ENCODE data around the gene ISCU. TPM values are rescaled to one million over a fixed set of nuclear protein-coding genes. Genes with fewer than 3 reads are reported as not detected.

Gene ISCU
- total and polyA plus RNA-seq, 2 donors, result 125 to 248 TPM

DNA sequence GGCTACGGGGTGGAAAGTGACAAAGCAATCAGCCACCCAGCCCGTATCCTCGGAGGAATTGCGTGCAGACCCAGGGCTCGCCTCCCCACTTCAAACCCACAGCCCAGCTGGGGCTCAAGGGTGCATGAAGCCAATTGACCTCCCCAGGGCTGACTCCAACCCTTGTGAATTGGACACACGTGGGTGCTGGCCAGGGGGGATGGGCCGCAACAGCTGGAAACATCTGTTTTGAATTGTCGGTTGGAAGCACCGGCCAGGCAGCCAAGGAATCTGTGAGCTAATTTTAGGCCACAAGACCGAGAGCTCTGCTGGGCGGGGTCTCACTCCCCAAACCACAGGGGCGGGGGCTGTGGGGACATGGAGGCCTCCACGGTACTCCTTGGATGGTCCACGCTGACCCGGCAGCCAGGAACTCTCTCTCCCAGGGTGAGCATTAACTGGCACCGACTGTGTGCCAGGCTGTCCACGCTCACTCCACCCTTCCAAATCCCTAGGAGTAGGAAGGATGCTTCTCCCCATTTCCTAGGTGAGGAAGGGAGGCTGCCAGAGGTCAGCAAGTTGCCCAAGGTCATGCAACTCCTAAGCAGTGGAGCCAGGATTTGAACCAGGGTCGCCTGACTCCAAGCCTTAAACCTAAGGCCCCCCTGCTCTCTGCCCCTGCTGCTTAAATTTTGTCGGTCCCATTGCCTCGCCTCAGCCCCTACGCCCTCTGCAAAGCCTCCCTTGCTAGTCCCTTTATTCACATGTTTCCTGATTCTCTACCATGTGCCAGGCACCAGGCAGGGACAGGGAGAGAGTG lies 47.3 kb downstream of the ISCU start:
- 53% methylated on average over 21 of the region's 21 CpGs for WGBS
- no peak overlapping the region for H3K4me3 ChIP-seq (ENCODE audit: low read length in 2 of 2)
- DNase-seq (ENCODE audit: low read depth in 6 of 9, low spot score in 9 of 9), result no peak
- H3K27me3 ChIP-seq (ENCODE audit: control insufficient read depth in 2 of 2, insufficient read depth in 1 of 2, low read length in 1 of 2), result peaks cover 0 to 5% of the 10 kb centered on the region in 2 donors
- H3K4me1 ChIP-seq (ENCODE audit: control insufficient read depth in 2 of 2, insufficient read depth in 2 of 2, low read length in 2 of 2), result peaks cover 0 to 4% of the 10 kb centered on the region in 2 donors
- H3K9me3 ChIP-seq (ENCODE audit: control insufficient read depth in 2 of 2, insufficient read depth in 1 of 2, low read length in 1 of 2), result no peaks in the 10 kb centered on the region
- no peak overlapping the region for H3K27ac ChIP-seq (ENCODE audit: low read depth in 1 of 2, low read length in 1 of 2)
- no peaks in the 10 kb centered on the region for H3K36me3 ChIP-seq (ENCODE audit: control insufficient read depth in 2 of 2, insufficient read depth in 2 of 2, low read length in 1 of 2)

DNA sequence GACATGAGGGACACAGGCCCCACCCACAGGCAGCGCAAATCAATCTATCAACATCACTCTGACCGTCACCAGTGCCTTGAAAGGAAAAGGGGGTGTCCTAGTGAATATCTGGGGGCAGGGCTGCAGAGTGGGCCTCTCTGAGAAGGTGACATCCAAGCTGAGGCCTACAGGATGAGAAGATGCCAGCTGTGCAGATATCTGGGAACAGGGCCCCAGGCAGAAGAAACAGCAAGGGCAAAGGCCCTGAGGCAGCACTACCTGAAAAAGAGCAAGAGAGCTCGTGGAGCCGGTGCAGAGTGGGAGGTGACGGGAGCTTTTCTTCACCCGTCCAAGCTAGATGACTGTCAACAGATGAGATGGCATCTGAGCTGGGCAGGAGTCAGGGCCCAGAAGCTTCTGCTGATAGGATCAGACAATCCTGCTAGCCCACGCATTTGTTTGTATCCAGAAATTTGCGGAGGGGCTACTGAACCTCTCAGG lies 48.0 kb downstream of the ISCU start:
- H3K4me3 ChIP-seq (ENCODE audit: low read length in 2 of 2), result no peak overlapping the region
- H3K9me3 ChIP-seq (ENCODE audit: control insufficient read depth in 2 of 2, insufficient read depth in 1 of 2, low read length in 1 of 2), result no peaks in the 10 kb centered on the region
- H3K4me1 ChIP-seq (ENCODE audit: control insufficient read depth in 2 of 2, insufficient read depth in 2 of 2, low read length in 2 of 2), result peaks cover 0 to 4% of the 10 kb centered on the region in 2 donors
- no peak overlapping the region for H3K27ac ChIP-seq (ENCODE audit: low read depth in 1 of 2, low read length in 1 of 2)
- no peak for DNase-seq (ENCODE audit: low read depth in 6 of 9, low spot score in 9 of 9)
- WGBS, result 97% methylated on average over 8 of the region's 8 CpGs
- no peaks in the 10 kb centered on the region for H3K36me3 ChIP-seq (ENCODE audit: control insufficient read depth in 2 of 2, insufficient read depth in 2 of 2, low read length in 1 of 2)
- peaks cover 0 to 5% of the 10 kb centered on the region in 2 donors for H3K27me3 ChIP-seq (ENCODE audit: control insufficient read depth in 2 of 2, insufficient read depth in 1 of 2, low read length in 1 of 2)

DNA sequence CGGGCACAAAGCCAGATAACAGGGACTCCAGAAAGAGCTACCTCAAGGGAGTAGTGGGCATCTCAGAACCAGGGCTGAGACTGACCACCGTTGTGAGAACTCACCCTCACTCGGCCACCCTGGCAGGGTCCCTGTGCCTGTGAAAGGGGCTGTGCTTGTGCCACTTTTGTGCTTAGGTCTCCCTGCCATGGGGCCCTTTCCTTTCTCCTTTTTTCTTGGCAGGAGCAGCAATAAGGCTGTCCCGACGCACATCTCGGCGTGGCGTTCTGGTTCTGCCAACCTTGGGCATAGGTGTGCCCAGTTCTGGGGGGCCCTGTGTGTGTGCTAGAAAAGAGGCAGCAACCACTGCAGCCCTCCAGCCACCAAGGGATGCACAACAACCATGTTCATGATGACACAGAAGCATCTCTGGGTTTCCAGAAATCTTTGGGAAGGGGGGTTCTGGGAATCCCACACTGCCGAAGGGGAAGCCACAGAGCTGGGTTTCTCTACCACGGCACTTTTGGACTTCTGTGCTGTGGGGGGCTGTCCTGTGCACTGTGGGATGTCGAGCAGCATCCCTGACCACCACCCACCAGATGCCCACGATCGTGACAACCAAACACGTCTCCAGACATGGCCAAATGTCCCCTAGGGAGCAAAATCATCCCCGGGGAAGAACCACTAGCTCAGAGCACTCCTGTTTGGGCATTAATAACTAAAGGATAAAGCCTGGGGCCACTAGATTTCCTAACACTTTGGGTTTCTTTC lies 48.6 kb downstream of the ISCU start:
- Histone ChIP-seq H3K27ac (ENCODE audit: low read depth in 1 of 2, low read length in 1 of 2) (no peak overlapping the region), H3K27me3 (ENCODE audit: control insufficient read depth in 2 of 2, insufficient read depth in 1 of 2, low read length in 1 of 2) (peaks cover 0 to 5% of the 10 kb centered on the region in 2 donors), H3K4me1 (ENCODE audit: control insufficient read depth in 2 of 2, insufficient read depth in 2 of 2, low read length in 2 of 2) (peaks cover 0 to 4% of the 10 kb centered on the region in 2 donors), H3K9me3 (ENCODE audit: control insufficient read depth in 2 of 2, insufficient read depth in 1 of 2, low read length in 1 of 2) (peaks cover 0 to 3% of the 10 kb centered on the region in 2 donors), H3K4me3 (ENCODE audit: low read length in 2 of 2) (no peak overlapping the region), H3K36me3 (ENCODE audit: control insufficient read depth in 2 of 2, insufficient read depth in 2 of 2, low read length in 1 of 2) (no peaks in the 10 kb centered on the region)
- DNase-seq (ENCODE audit: low read depth in 6 of 9, low spot score in 9 of 9), result no peak
- 94% methylated on average over 15 of the region's 15 CpGs for WGBS

DNA sequence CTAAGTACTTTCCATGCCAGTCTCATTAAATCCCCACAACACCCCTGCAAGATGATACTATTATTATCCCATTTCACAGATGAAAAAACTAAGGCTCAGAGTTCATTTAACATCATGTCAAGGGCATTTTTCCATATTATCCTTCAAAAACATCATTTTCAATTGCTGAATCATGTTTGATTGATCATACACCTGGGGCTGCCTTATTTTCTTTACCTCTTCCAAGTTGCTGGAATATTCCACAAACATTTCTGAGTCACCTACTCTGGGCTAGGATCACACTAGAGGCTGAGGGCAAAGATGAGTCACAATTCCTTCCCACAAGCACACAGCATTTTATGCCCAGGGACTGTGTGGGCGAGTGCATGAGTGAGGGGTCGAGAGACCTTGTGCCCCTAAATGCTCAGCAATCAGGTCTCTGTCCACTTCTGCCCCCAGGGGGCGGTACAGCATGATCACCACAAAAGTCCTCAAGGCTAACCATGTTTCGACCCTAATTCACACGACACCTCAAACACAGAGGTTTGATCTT lies 49.6 kb downstream of the ISCU start:
- WGBS, result 91% methylated on average over 5 of the region's 5 CpGs
- H3K4me1 ChIP-seq (ENCODE audit: control insufficient read depth in 2 of 2, insufficient read depth in 2 of 2, low read length in 2 of 2), result peaks cover 6 to 13% of the 10 kb centered on the region in 2 donors
- peak in 2 of 9 donors; percentile 36 to 49 for DNase-seq (ENCODE audit: low read depth in 6 of 9, low spot score in 9 of 9)
- H3K36me3 ChIP-seq (ENCODE audit: control insufficient read depth in 2 of 2, insufficient read depth in 2 of 2, low read length in 1 of 2), result no peaks in the 10 kb centered on the region
- H3K4me3 ChIP-seq (ENCODE audit: low read length in 2 of 2), result no peak overlapping the region
- H3K27ac ChIP-seq (ENCODE audit: low read depth in 1 of 2, low read length in 1 of 2), result no peak overlapping the region
- peaks cover 0 to 8% of the 10 kb centered on the region in 2 donors for H3K9me3 ChIP-seq (ENCODE audit: control insufficient read depth in 2 of 2, insufficient read depth in 1 of 2, low read length in 1 of 2)
- peaks cover 0 to 5% of the 10 kb centered on the region in 2 donors for H3K27me3 ChIP-seq (ENCODE audit: control insufficient read depth in 2 of 2, insufficient read depth in 1 of 2, low read length in 1 of 2)

DNA sequence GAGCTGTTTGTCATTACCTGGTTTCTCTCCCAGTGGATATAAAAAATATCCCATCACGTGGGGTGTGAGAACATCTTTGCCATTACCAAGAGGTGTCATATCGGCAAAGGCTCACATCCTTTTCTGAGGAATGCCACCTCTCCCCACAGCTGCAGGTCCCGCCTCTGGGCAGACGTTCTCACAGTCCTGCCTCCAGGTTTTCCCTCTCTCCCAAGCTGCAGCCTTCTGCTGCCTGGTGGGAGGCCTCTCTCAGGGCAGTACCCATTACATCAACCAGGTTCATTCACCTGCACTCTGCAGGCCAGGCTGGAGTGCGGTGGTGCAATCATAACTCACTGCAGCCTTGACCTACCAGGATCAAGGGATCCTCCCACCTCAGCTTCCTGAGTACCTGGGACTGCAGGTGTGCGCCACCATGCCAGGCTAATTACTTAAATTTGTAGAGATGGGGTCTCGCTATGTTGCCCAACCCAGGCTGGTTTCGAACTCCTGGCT lies 50.4 kb downstream of the ISCU start:
- WGBS, result 95% methylated on average over 8 of the region's 8 CpGs
- Histone ChIP-seq H3K4me3 (ENCODE audit: low read length in 2 of 2) (no peak overlapping the region), H3K27ac (ENCODE audit: low read depth in 1 of 2, low read length in 1 of 2) (no peak overlapping the region), H3K4me1 (ENCODE audit: control insufficient read depth in 2 of 2, insufficient read depth in 2 of 2, low read length in 2 of 2) (peaks cover 14 to 22% of the 10 kb centered on the region in 2 donors), H3K9me3 (ENCODE audit: control insufficient read depth in 2 of 2, insufficient read depth in 1 of 2, low read length in 1 of 2) (peaks cover 0 to 8% of the 10 kb centered on the region in 2 donors), H3K36me3 (ENCODE audit: control insufficient read depth in 2 of 2, insufficient read depth in 2 of 2, low read length in 1 of 2) (no peaks in the 10 kb centered on the region), H3K27me3 (ENCODE audit: control insufficient read depth in 2 of 2, insufficient read depth in 1 of 2, low read length in 1 of 2) (peaks cover 0 to 5% of the 10 kb centered on the region in 2 donors)
- DNase-seq (ENCODE audit: low read depth in 6 of 9, low spot score in 9 of 9), result no peak

DNA sequence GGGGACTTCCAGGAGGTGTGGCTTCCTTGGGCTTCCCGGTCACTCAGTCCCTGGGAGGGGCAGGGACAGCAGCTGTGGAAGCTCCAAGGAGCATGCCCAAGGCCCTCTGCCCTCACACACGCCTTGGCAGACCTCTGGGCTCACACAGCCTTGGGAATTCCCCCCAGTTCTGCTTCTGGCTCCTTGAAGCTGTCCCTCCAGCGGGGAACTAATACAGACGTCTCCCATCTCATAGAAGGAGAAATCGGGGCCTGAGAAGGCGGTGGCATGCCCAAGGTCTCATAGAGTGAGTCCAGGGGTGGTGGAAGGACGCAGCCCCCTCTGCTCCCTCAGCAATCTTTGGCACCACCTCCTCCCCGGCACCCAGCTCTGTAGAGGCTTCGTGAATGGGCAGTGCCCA lies 51.2 kb downstream of the ISCU start:
- Histone ChIP-seq H3K9me3 (ENCODE audit: control insufficient read depth in 2 of 2, insufficient read depth in 1 of 2, low read length in 1 of 2) (peaks cover 0 to 8% of the 10 kb centered on the region in 2 donors), H3K27ac (ENCODE audit: low read depth in 1 of 2, low read length in 1 of 2) (no peak overlapping the region), H3K4me1 (ENCODE audit: control insufficient read depth in 2 of 2, insufficient read depth in 2 of 2, low read length in 2 of 2) (peaks cover 21 to 29% of the 10 kb centered on the region in 2 donors), H3K36me3 (ENCODE audit: control insufficient read depth in 2 of 2, insufficient read depth in 2 of 2, low read length in 1 of 2) (no peaks in the 10 kb centered on the region), H3K4me3 (ENCODE audit: low read length in 2 of 2) (no peak overlapping the region), H3K27me3 (ENCODE audit: control insufficient read depth in 2 of 2, insufficient read depth in 1 of 2, low read length in 1 of 2) (peaks cover 0 to 5% of the 10 kb centered on the region in 2 donors)
- 87% methylated on average over 9 of the region's 9 CpGs for WGBS
- DNase-seq (ENCODE audit: low read depth in 6 of 9, low spot score in 9 of 9), result no peak

DNA sequence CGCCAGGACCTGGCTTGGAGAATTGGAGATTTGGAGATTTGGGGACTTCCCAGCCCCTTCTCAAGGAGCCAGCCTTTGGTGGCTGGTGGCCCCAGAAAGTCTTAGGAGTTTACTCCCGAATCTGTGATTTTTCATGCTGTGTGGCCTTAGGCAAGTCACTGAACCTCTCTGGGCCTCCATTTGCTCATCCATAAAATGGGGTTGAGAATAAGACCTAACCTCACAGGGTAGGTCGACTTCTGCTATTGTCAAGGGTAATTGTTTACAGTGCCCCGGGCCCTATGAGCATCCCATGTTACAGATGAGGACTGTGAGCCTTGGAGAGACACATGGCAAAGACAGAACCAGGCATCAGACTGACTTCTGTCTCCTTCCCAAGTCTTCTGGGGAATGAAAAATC lies 51.6 kb downstream of the ISCU start:
- Histone ChIP-seq H3K36me3 (ENCODE audit: control insufficient read depth in 2 of 2, insufficient read depth in 2 of 2, low read length in 1 of 2) (no peaks in the 10 kb centered on the region), H3K27ac (ENCODE audit: low read depth in 1 of 2, low read length in 1 of 2) (no peak overlapping the region), H3K4me3 (ENCODE audit: low read length in 2 of 2) (no peak overlapping the region), H3K9me3 (ENCODE audit: control insufficient read depth in 2 of 2, insufficient read depth in 1 of 2, low read length in 1 of 2) (peaks cover 0 to 8% of the 10 kb centered on the region in 2 donors), H3K4me1 (ENCODE audit: control insufficient read depth in 2 of 2, insufficient read depth in 2 of 2, low read length in 2 of 2) (peaks cover 21 to 32% of the 10 kb centered on the region in 2 donors), H3K27me3 (ENCODE audit: control insufficient read depth in 2 of 2, insufficient read depth in 1 of 2, low read length in 1 of 2) (peaks cover 0 to 5% of the 10 kb centered on the region in 2 donors)
- WGBS, result 95% methylated on average over 4 of the region's 4 CpGs
- DNase-seq (ENCODE audit: low read depth in 6 of 9, low spot score in 9 of 9), result no peak

DNA sequence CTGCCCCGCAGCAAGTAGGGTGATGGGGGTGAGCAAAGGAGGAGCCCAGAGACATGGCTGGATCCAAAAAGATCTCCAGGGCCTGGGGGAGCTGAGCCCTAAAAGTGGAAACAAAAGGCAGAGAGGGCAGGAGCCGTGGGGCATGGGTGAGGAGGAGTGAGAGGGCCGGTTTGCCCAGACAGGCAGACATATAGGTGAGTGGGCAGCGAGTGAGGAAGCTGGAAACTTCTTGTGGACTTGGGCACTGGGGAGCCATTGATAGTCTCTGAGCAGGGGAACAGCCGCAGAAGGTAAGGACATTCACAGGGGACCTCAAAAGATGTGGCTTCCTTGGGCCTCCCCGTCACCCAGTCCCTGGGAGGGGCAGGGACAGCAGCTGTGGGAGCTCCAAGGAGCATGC lies 52.2 kb downstream of the ISCU start:
- H3K4me1 ChIP-seq (ENCODE audit: control insufficient read depth in 2 of 2, insufficient read depth in 2 of 2, low read length in 2 of 2), result peaks cover 21 to 29% of the 10 kb centered on the region in 2 donors

More for the DNA sequence above, 52.2 kb downstream of the ISCU start:
- H3K36me3 ChIP-seq (ENCODE audit: control insufficient read depth in 2 of 2, insufficient read depth in 2 of 2, low read length in 1 of 2), result no peaks in the 10 kb centered on the region
- H3K9me3 ChIP-seq (ENCODE audit: control insufficient read depth in 2 of 2, insufficient read depth in 1 of 2, low read length in 1 of 2), result peaks cover 0 to 8% of the 10 kb centered on the region in 2 donors
- 96% methylated on average over 6 of the region's 6 CpGs for WGBS
- H3K27me3 ChIP-seq (ENCODE audit: control insufficient read depth in 2 of 2, insufficient read depth in 1 of 2, low read length in 1 of 2), result peaks cover 0 to 2% of the 10 kb centered on the region in 2 donors
- DNase-seq (ENCODE audit: low read depth in 6 of 9, low spot score in 9 of 9), result no peak
- H3K4me3 ChIP-seq (ENCODE audit: low read length in 2 of 2), result no peak overlapping the region
- no peak overlapping the region for H3K27ac ChIP-seq (ENCODE audit: low read depth in 1 of 2, low read length in 1 of 2)

All from thymus (tissue), 11 donors.